NCI-H774 (cell line): ENCODE data around the gene ENPP6.
"Not testable (repeated sequence)": the region's sequence is repeated elsewhere in the genome, so short reads cannot be mapped to it uniquely, and the experiment has no call there.

Experiments
- DNase-seq: peaks from one replicate; lab custom pipeline; 2025; lab: John Stamatoyannopoulos, UW

Gene ENPP6

DNA sequence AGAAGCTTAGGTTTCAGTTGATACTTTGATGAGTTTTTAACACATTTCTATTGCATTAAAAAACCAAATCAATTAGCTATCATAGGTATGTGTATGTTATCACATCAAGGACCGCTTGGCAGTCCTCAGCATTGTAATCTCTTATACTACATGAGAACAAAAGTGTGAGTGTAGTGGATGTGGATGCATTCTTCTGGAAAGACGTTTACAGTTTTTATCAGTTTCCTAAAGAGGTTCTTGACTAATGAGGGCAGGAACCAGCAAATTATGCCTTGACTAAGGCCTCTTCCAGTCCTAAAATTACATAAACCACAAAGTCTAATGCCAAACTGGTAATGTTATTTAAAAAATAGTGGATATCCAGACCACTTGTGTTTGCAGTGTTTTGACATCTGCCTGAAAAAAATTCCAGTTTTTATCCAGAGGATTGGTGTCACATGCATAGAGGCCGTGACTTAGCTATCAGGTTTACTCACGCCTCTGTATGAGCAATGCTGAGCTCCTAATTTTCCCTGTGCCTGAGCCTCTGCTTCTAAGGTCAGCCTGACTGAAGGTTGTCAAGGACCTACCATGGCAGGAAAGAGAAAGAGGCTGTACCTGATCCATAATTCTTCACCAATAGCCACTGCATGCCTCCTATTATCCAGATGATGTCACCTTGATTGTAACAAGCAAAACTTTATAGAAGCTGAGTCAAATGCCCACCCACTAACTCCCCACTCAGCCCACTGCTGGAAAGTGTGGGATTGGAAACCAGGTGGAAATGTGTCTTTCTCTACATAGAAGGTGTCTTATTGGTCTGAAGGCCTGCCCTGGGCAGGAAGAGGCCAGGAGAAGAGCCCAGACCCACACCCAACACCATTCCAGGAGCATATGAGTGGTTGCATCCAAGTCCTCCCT lies 68.7 kb downstream of the ENPP6 start:
- no peak for DNase-seq

DNA sequence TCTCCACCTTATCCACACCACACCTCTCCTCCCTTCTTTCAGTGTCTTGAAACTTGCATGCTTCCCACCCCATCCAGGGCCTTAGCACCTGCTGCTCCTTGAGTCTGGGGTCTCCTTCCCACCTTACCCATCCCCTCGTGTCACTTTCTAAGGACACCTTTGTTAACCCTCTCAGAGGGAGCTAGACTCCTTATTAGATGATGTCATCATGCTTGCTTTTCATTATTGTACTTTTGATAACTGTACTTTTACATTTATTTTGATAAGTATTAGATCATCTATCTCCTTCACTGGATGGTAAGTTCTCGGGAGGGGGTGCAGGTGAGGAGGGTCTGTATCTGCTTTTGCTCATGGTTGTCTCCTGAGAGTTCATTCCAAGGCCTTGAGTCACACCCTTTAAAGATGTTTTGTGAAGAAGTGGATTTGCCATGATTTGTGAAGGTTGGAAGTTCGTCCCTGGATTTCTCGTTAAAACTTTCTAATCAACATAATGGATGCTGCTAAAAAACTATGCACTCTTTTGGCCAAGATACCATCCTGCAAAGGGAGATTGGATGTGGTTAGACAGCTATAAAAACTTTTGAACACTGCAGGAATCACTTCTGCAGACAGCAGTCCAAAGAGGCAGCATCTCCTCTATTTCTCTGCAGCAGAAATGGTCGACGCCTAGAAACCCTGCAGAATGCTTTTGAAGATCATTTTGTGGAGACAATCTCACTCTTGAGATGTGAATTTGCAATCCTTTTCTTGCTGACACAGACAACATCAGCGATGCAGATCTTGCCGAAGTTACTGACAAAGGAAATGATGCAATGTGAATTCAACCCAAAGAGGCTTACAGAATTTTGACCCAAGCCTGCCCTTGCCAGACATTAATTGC lies 69.6 kb downstream of the ENPP6 start:
- no peak for DNase-seq

DNA sequence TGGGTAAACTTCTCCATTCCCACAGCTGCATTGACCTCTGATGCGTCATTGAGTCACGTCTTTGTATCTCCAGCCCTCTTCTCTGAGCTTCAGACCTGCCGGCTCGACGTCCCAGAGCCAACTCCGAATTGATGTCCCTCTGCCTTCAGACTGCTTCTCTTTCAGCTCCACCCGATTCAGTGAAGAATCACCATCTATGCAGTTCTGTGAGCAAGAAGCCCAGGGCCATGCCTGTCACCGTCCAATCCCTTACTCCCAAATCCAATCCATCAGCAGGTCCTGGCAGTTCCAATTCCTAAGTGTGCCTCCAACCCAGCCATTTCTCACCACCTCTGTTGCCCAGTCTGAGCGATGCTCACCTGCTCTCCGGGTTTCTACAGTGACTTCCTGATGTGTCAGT lies 70.7 kb downstream of the ENPP6 start:
- no peak for DNase-seq

DNA sequence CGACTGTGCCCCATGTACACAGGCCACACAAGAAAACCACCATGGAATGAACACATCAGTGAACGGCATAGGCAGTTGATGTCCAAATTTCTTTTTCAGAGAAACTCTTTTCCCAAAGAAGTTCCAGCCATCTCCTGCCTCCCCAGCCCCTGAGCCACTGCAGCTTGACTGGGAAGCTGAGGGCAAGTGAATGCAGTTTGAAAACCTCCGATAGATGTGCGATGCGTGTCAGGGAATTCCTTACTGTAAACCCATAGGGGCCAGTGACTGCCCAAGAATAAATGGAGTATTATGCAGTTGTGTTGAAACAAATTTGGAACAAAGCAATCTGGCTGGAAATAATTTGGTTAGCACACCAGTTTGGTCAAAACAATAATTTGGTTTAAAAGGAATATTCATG lies 72.1 kb downstream of the ENPP6 start:
- DNase-seq = no peak

DNA sequence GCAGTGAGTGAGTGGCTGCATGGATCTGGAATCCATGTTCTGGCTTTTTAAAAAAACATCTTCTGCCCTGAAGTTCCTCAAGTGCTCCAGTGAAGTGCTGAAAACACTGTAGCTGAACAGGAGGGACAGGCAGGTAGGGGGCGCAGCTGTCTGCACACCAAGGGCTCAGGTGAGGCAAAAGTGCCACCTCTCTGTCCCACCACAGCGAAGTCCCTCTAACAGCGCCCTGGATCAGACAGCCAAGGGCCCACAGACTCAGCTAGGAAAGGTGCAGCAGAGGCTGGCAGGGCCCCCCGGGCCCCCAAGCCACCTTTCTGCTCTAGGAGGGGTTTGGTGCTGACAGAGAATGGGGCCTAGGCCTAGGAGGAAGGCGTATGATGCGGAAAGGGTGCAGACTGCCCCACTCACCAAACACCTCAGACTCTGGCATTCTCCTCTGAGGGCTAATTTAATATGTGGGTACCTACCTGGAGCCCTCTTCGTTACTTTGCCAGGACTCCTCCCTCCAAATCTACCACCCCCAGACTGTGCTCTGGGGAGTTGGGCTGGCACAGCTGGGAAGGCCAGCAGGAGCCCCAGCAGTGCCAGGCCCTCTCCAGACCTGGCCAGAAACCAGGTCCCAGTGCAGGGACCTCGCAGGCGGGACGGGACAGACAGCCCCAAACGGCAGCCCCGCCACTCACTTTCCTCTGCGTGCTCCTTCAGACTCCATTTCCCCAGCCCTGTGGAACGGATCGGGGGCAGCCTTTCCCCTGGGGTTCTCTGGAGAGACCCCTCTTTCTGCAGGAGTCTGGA lies 73.7 kb downstream of the ENPP6 start:
- DNase-seq = no peak

DNA sequence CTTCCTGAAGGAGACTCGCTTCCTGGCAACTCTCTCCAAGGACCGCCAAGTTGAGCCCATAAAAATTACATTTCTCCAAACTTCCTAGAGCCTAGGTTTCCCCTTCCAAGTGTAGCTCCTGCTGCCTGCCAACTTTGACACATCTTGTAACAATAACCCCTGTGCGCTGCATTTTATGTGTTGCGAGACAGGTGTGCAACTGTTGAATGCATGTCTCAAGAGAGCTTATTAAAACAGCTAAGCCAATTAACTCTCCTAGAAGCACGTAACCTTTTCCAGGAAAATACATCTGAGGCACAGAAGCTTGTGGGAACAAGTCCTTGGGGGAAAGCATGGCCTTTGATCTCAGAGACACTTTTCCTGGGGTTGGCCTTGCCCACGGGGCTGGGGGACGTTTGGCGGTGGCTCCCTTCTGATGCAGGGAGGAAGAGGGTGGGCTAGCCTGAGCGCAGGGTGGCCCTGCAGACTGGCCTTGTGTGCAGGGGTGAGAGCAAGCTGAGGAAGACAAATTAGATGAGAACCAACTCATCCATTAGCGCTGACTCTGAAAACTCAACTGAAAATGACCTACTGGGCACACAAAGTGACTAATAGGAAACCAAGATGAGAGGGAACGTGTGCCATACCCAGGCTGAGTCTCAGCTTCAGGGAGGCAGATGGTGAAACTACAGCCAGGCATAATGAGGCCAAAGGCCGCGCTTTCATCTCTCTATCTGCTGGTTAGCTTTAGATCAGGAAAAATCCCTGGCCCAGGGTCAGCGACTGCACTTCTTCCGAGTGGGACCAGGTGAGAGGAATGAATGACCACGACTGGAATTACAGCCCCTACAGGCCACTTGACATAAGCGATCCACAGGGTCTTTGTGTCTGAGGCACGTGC lies 75.3 kb downstream of the ENPP6 start:
- DNase-seq = no peak

DNA sequence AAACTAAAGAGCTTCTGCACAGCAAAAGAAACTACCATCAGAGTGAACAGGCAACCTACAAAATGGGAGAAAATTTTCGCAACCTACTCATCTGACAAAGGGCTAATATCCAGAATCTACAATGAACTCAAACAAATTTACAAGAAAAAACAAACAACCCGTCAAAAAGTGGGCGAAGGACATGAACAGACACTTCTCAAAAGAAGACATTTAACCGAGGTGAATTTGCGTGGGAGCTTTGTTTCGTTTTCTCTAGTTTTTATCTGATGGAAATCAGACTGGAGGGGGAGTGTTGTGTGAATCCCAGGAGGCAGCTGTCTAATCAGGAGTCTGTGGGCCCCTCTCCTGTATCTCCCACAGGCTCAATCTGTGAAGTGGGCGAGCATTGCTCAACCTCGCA lies 76.8 kb downstream of the ENPP6 start:
- DNase-seq = not testable (repeated sequence)

DNA sequence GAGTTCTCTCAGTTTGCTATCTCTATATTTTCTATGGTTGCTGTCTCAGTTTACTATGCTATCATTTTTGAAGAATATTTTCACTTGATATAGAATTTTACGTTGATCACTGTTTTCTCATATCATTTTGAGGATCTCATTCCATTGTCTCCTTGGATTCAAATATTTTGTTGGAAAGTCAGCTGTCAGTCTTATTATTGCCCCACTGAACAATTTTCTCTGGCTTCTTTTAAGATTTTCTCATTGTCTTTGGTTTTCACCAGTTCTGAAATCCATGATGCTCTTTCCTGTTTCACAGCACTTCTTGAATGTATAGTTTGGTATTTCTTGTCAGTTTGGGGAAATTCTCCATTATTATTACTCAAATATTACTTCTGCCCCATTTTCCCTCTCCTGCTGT lies 81.1 kb downstream of the ENPP6 start:
- DNase-seq = no peak

DNA sequence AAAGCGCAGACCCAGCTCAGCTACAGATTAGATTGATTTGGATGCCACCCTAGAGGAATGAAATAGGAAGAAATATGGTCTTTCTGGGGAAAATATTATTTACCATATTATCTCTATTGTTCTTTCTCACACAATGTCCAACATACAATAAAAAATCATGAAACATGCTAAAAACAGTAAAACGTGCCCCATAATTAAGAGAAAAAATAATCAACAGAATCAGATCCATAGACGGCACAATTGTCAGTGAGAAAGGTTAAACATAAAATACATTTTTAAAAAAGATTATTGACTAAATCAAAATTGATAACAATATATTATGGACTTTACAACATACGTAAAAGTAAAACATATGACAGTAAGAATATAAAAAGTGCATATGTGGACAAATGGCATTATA lies 90.9 kb downstream of the ENPP6 start:
- DNase-seq = no peak

DNA sequence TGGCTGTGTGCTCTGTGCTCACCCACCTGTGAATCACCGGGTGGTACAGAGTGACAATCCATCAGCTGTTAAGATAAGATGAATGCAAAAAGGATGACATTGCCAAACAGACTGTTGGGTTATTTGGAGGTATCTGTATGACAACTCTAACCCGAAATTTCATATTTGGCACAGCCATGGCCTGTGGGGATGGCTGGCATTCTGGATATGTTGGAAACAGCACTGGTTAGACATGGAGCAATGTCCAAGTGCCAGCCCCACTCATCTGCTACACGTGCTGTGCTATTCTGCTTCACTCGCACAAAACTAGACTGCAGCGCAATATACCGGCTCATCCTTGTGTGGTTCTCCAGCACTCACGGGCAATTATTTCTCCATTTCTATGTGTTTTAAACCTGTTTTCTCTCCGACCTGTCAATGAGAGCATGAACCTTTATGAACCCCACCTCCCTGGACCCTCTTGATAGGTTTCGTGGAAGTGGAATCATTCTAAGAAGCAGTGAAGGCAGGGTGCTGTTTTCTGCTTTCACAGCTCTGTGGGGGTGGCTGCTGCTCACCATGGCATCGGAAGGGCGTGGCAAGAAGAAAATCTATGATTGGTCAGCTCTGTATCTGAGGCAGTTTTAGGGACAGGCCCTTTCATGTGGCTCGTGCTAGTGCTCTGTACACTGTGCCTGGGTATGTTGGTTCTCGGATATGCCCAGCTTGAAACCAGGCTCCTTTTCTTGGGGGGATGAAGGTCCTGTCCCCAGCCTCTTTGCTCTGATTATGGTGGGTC lies 94.9 kb downstream of the ENPP6 start:
- DNase-seq = no peak

DNA sequence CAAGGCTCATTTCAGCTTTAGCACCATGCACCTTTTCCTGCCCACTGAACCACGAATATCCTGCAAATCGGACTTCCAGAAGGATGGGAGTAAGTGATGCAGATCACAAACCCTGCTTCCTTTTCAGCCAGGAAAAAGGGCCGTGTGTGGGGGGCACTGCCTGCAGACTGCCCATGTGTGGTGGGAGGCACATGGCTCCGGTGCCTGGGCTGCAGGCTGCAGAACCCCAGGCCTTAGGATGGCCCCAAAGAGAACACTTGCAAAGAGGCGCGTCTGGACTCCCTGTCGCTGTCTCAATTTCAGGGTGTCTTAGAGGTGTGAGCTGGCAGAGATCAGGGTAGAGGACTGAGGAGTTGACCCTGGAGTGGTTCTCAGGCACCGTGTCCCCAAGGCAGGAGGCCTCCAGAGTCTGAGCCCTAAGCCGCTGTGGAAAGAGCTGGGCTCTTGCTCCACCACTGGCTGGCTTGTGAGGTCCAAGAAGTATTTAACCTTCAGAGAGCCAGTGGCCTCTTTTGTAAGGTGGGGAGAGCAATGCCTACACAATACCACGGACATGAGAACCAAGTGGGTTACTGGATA lies 97.0 kb downstream of the ENPP6 start:
- no peak for DNase-seq

DNA sequence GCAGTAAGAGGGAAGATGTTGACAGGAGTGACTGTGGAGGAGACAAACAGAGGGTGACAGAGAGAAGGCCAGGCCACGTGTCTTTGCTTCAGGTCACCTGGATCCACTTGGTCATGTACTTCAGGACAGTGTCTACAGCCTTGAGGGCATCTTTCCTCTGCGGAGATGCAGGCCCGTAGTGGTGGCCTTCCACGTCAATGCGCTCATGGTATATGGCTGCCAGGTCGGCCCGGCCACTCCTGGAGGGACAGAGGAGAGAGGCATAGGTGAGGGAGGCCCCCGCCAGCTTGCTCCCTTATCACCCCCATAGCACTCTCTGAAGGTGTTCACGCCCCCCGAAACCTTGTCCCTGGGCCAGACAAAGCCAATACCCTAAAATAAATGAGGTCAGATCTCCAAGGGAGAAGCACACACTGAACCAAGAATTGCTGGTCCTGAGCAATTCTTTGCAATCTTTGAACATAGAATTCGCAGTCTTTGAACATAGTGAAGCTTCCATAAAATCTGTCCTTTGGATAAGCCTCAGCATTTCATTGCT lies 99.9 kb downstream of the ENPP6 start:
- DNase-seq = no peak

DNA sequence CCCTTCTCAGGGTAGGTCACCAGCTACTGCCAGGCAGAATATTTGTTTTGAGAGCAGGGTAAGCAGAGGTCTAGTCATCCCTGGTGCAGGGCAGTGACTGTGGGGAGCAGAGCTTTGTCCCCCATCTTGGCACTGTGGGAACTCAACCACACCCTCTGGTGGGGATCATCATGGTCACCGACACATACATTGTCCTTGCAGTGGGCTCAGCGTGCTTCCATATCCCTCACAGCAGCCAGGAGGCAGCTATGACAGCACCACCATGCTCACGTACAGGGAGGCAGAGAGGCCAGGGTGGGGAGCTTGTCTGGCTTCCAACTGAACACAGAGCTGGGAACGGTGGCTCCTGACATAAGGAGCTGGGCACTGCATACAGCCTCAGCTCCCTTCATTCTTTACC lies 102.3 kb downstream of the ENPP6 start:
- DNase-seq = no peak

DNA sequence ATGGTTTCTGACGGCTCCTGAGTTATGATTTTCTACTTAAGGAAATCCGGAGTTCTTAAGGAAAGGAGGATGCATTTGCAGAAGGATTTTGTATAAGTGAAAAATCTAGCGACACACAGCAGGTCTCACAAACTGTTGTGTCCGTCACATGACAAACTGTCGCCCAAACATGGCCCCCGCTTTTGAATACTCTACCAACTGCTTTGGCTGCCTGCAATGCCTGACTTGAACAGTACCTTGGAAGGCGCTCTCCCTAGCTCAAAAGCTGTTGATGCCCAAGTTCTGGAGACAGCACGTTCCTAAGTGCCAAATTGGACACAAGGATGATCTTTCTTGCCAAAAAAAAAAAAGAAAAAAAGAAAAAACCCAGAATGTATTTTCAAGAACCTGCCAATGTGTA lies 103.2 kb downstream of the ENPP6 start:
- no peak for DNase-seq

DNA sequence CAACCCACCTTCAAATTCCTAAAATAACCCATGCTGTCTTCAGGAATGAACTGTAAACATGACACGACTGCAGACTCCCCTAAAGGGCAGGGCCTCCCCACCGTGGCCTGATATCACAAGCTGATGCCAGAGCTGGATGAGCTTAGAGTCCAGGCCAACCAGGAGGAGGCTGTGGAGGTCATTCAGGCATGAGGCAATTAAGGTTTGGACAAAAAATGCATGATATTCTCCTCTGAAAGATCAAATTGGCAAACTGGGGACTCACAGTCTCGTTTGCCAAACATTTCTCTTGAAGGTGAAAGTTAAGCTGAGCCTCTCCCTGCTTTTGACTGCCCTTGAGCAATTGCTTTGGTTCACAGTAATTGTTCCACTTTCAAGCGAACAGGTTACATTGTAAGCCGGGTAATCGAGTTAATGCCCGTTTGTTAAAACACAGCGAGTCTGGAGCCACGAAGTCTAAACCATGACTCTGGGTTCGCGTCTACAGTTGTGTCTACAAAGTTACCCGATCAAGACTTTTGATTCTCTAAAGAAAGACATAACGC lies 105.6 kb downstream of the ENPP6 start:
- DNase-seq = no peak

DNA sequence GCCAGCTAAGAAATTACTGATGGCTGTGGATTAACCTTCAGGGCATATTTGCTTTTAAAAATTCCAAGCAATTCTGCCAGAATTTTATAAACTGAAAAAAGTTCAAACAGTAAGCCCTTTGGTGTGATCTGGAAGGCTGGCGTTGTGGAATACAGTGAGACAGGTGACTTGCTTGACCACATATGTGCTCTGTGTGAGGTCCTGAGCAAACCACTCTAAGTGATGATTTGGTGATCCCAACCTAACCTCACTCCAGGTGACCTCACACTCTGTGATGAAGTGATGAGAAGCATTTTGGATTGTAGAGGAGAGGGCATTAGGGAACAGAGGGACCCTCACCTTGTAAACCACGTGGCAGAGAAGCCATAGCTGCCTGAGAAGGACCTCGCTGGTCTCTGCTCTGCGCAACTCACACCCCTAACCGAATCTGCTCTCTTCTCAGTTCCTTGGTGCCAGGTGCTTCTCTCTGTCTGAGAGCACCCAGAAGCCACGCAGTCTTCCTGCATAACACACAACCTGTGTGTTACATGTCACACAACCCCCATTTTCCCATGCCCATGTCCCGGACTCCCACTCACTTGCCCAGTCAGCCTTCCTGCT lies 106.3 kb downstream of the ENPP6 start:
- DNase-seq = no peak

DNA sequence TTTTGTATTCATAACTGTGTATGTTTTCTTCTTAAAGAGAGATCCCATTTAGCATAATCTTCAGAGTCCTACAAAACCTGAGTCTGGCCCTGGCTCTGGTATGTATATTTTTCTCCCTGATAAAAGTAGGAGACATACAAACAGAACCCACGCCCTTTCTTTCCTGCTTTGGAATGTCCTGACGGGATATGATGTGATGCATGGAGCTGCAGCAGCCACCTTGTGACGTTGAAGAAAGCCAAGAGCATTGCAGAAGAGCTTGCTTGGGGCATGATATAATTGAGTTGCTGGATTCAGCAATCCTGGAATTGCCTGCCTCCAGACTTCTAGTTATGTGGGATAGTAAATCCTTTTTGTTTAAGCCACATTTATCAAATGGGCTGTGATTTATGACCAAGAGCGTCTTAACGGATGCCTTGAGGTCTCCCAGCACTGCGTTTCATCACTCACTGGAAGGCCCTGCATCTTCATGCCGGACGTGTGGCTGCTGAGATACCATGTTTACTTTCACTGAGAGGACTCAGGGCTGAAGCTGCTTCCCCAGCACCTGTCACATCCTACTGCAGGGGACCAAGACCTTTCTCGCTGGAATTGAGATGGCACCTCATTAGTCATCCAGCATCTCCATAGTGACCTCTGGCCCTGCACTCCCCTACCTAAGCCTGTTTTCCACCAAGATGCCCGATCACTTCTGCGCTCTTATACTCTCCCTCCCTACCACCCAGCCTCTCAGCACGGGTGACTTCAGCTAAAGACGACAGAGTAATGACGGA lies 107.0 kb downstream of the ENPP6 start:
- DNase-seq = no peak

DNA sequence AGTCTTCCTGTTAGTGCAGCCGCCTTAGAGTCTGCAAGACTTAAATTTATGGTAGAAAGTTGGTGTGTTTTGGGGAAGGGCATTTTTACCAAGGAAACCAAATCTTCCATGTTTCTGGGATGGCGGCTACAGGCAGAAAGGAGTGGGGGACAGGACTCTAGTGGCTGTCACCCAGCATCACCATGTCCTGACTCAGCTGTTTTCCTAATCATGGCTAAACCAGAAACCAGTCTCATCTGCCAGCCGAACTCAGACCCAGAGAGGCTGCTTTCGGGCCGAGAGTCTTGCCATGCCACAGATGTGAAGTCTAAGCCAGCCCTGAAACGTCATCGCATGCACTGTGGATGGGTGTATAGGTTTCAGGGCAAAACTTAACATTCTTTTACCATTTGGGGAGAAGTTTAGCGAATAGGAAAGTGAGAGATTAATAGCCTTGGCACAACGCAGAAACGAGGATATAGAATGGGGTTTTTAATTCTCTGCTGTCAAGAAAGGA lies 109.6 kb downstream of the ENPP6 start:
- DNase-seq = no peak
